SU-DHL-6 (cell line): Measurements from ENCODE around the gene USP6NL.

Source experiments
- H2AFZ ChIP-seq: fragments of 200-600 bp; sonication (generic); 2 replicates; pipeline ENCODE4 v1.6.1; 2014; ENCODE audit warnings: low read depth, mild to moderate bottlenecking, moderate library complexity, mixed read lengths, antibody characterized with exemption, low read length; ENCODE audit not compliant: severe bottlenecking
- H3F3A ChIP-seq: fragments of 200-600 bp; shearing (Covaris generic); 2 replicates; pipeline ENCODE4 v1.6.0; 2016; ENCODE audit warnings: antibody characterized with exemption, mild to moderate bottlenecking; ENCODE audit not compliant: insufficient read depth
- H3K27ac ChIP-seq: fragments of 200-600 bp; sonication (generic); 2 replicates; pipeline ENCODE4 v1.5.1; 2016; ENCODE audit warnings: low read depth, mild to moderate bottlenecking, low read length, moderate library complexity, mixed read lengths
- H3K27me3 ChIP-seq: fragments of 200-600 bp; sonication (generic), shearing (Covaris generic); 2 replicates; pipeline ENCODE4 v1.6.0; 2014; ENCODE audit warnings: mild to moderate bottlenecking, low read length
- H3K36me3 ChIP-seq: fragments of 200-600 bp; sonication (generic); 2 replicates; pipeline ENCODE4 v1.6.1; 2014; ENCODE audit warnings: mild to moderate bottlenecking, low read length, mixed read lengths
- H3K4me2 ChIP-seq: fragments of 300-600, 200-600 bp; shearing (Covaris generic), sonication (generic); 2 replicates; pipeline ENCODE4 v1.6.0; 2014; ENCODE audit warnings: low read length, low read depth, mild to moderate bottlenecking; ENCODE audit not compliant: poor library complexity, severe bottlenecking
- H3K4me3 ChIP-seq: fragments of 200-600 bp; sonication (generic); 2 replicates; pipeline ENCODE4 v1.5.1; 2014; ENCODE audit warnings: antibody characterized with exemption, low read length, mild to moderate bottlenecking, mixed read lengths; ENCODE audit not compliant: insufficient read depth, poor library complexity, severe bottlenecking
- H3K79me2 ChIP-seq: fragments of 200-600 bp; sonication (generic); 2 replicates; pipeline ENCODE4 v1.6.1; 2014; ENCODE audit warnings: mild to moderate bottlenecking, low read length, moderate library complexity; ENCODE audit not compliant: insufficient read depth
- H3K9ac ChIP-seq: fragments of 200-600 bp; sonication (generic); 2 replicates; pipeline ENCODE4 v1.7.0; 2014; ENCODE audit warnings: mild to moderate bottlenecking, low read length
- H3K9me2 ChIP-seq: fragments of 200-600 bp; sonication (generic); replicated peaks from 2 replicates; pipeline ENCODE4 v1.6.1; 2014; ENCODE audit warnings: low read length; ENCODE audit not compliant: insufficient read depth
- H3K9me3 ChIP-seq: fragments of 200-600 bp; sonication (generic); 2 replicates; pipeline ENCODE4 v1.6.1; 2014; ENCODE audit warnings: low read length, mixed read lengths; ENCODE audit not compliant: insufficient read depth
- H4K20me1 ChIP-seq: fragments of 200-600 bp; sonication (generic); 2 replicates; pipeline ENCODE4 v1.6.1; 2014; ENCODE audit warnings: low read depth, mild to moderate bottlenecking, antibody characterized with exemption, low read length, moderate library complexity, mixed read lengths
- CTCF ChIP-seq: fragments of 200-600 bp; sonication (generic); IDR thresholded peaks from one replicate; pipeline ENCODE4 v1.5.1; 2017; ENCODE audit warnings: antibody characterized with exemption, mild to moderate bottlenecking, low read length, moderate library complexity; ENCODE audit not compliant: insufficient read depth, poor library complexity, severe bottlenecking
- EZH2phosphoT487 ChIP-seq: fragments of 200-600 bp; sonication (generic), shearing (Covaris generic); conservative IDR thresholded peaks from 2 replicates; pipeline ENCODE4 v1.6.1; 2018; ENCODE audit warnings: mild to moderate bottlenecking, antibody characterized with exemption, low read length, moderate library complexity, mixed read lengths

Gene USP6NL

GRCh38 chr10:11598712-11599397 is 12.6 kb downstream of the USP6NL start:
- H3K9me2 ChIP-seq = no peaks in the 10 kb centered on the region
- no peaks in the 10 kb centered on the region for H3K27me3 ChIP-seq
- peak overlapping the region; percentile 28 for H3K27ac ChIP-seq
- no peak overlapping the region for H2AFZ ChIP-seq
- H3K9ac ChIP-seq = no peak overlapping the region
- H3K4me2 ChIP-seq = peak overlapping the region; percentile 39
- H3K36me3 ChIP-seq = peaks cover 37% of the 10 kb centered on the region; the same call in 1 of the 2 replicates
- peaks cover 25% of the 10 kb centered on the region for H3F3A ChIP-seq
- no peaks in the 10 kb centered on the region for H3K9me3 ChIP-seq
- TF ChIP-seq EZH2phosphoT487 = no peak
- no peak for TF ChIP-seq CTCF
- no peak overlapping the region for H3K4me3 ChIP-seq
- H4K20me1 ChIP-seq = peaks cover 39% of the 10 kb centered on the region
- peaks cover 100% of the 10 kb centered on the region for H3K79me2 ChIP-seq

DNA sequence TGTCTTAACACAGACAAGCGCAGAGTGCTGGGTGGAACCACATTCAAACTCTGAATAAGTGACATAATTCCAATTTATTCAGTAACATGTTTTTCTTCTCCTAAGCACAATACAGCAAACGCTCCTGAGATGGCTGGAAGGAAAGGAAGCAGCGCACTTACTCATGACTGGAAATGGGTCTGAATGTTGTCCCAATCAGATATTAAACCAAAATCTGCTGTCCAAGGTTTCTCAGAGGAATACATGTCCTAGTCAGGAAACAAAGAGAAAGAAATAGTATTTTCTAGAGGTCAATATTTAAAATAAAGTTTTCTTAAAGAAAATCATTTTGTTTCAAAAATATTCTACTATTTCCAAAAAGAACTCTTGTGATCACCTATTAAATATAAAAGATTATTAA is 14.0 kb downstream of the USP6NL start:
- Histone ChIP-seq H3K27me3 (no peaks in the 10 kb centered on the region), H3K4me3 (no peak overlapping the region)
- TF ChIP-seq EZH2phosphoT487 (no peak), CTCF (no peak)

GRCh38 chr10:11595395-11595692 is 16.1 kb downstream of the USP6NL start:
- TF ChIP-seq CTCF (no peak), EZH2phosphoT487 (no peak)

More for the DNA sequence above, 14.0 kb downstream of the USP6NL start:
- Histone ChIP-seq H3K36me3 (peaks cover 47% of the 10 kb centered on the region; the same call in 1 of the 2 replicates), H3K79me2 (peaks cover 100% of the 10 kb centered on the region), H3K4me2 (no peak overlapping the region), H3K9ac (no peak overlapping the region), H3K9me2 (no peaks in the 10 kb centered on the region), H3K27ac (peak overlapping the region; percentile 19; the same call in 1 of the 2 replicates), H3K9me3 (no peaks in the 10 kb centered on the region), H3F3A (peaks cover 30% of the 10 kb centered on the region), H4K20me1 (peaks cover 31% of the 10 kb centered on the region), H2AFZ (no peak overlapping the region)

More at GRCh38 chr10:11595395-11595692, 16.1 kb downstream of the USP6NL start:
- H3K4me3 ChIP-seq = no peak overlapping the region
- H3K27ac ChIP-seq = peak overlapping the region; percentile 49; the same call in 1 of the 2 replicates
- no peak overlapping the region for H2AFZ ChIP-seq
- peaks cover 18% of the 10 kb centered on the region for H4K20me1 ChIP-seq
- H3K79me2 ChIP-seq = peaks cover 100% of the 10 kb centered on the region
- no peaks in the 10 kb centered on the region for H3K9me3 ChIP-seq
- H3K4me2 ChIP-seq = no peak overlapping the region
- peaks cover 25% of the 10 kb centered on the region for H3F3A ChIP-seq
- H3K9me2 ChIP-seq = no peaks in the 10 kb centered on the region
- H3K9ac ChIP-seq = no peak overlapping the region
- H3K36me3 ChIP-seq = peaks cover 43% of the 10 kb centered on the region; the same call in 1 of the 2 replicates
- H3K27me3 ChIP-seq = no peaks in the 10 kb centered on the region
